HCT116 (cell line): Measurements from ENCODE around the gene FASN.

Experiments
- CTCF ChIP-seq, 3 experiments: fragments of 200-600 bp in 1 of 3; sonication (generic) in 1 of 3; IDR thresholded peaks in 2 of 3; conservative IDR thresholded peaks in 1 of 3; 2 replicates each; pipeline ENCODE4 v1.5.1; 2012 to 2017; ENCODE audit warnings: low read depth in 2 of 3, low read length in 2 of 3, antibody characterized with exemption in 1 of 3, borderline replicate concordance in 1 of 3, control low read depth in 1 of 3, mild to moderate bottlenecking in 1 of 3, mixed read lengths in 1 of 3, mixed run types in 1 of 3, moderate library complexity in 1 of 3; ENCODE audit not compliant: insufficient read depth in 1 of 3
- POLR2A ChIP-seq: IDR thresholded peaks from 2 replicates; pipeline ENCODE4 v1.7.0; 2011; ENCODE audit warnings: borderline replicate concordance; ENCODE audit not compliant: insufficient read depth, insufficient read length; ENCODE audit errors: extremely low read depth
- RAD21 ChIP-seq: IDR thresholded peaks from 2 replicates; pipeline ENCODE4 v1.6.1; 2012; ENCODE audit warnings: low read depth, mild to moderate bottlenecking

GRCh38 chr17:82076018-82076784, 21.8 kb downstream of the FASN start:
- TF ChIP-seq POLR2A = no peak
- TF ChIP-seq CTCF (IDR thresholded peaks at IDR 0.05 in 2 of 3, conservative IDR thresholded peaks at IDR 0.05 in 1 of 3; ENCODE audit: borderline replicate concordance in 1 of 3, insufficient read depth in 1 of 3, low read depth in 2 of 3, low read length in 2 of 3) = no peak
- TF ChIP-seq RAD21 = no peak
